ENCODE measurements around the gene LCN10. TPM values are rescaled to one million over a fixed set of nuclear protein-coding genes. Genes with fewer than 3 reads are reported as not detected.

Gene LCN10
- total RNA-seq, 1 donor from 2014 or later = 8.3 TPM

GRCh38 chr9:136784249-136784996, 41.7 kb upstream of the LCN10 start:
- TF ChIP-seq POLR2AphosphoS5 (IDR thresholded peaks at IDR 0.05; ENCODE audit: insufficient read depth in 1 of 2, low read depth in 1 of 2) = no peak
- peak; percentile 26 to 43 (median 36) for TF ChIP-seq CTCF (IDR thresholded peaks at IDR 0.05)
- Histone ChIP-seq H3K36me3 (no peaks in the 10 kb centered on the region), H3K4me1 (no peaks in the 10 kb centered on the region), H3K4me3 (no peak overlapping the region), H3K9me3 (no peaks in the 10 kb centered on the region), H3K27me3 (no peaks in the 10 kb centered on the region), H3K27ac (no peak overlapping the region)
- DNase-seq (ENCODE audit: extremely low spot score in 2 of 2) = no peak
- intact Hi-C loops (cut with DNase I) = no loop called here

GRCh38 chr9:136782452-136782851, 39.7 kb upstream of the LCN10 start:
- Histone ChIP-seq H3K9me3 (no peaks in the 10 kb centered on the region), H3K4me1 (no peaks in the 10 kb centered on the region), H3K36me3 (no peaks in the 10 kb centered on the region), H3K27me3 (no peaks in the 10 kb centered on the region), H3K4me3 (no peak overlapping the region), H3K27ac (no peak overlapping the region)
- TF ChIP-seq POLR2AphosphoS5 (IDR thresholded peaks at IDR 0.05; ENCODE audit: insufficient read depth in 1 of 2, low read depth in 1 of 2) = no peak
- no peak for TF ChIP-seq POLR2A (IDR thresholded peaks at IDR 0.05)
- no peak for TF ChIP-seq CTCF (IDR thresholded peaks at IDR 0.05)
- no peak for DNase-seq (ENCODE audit: extremely low spot score in 2 of 2)
- intact Hi-C loops (cut with DNase I) = no loop called here

- intact Hi-C loops (cut with DNase I) = no loop called here
- Histone ChIP-seq H3K27me3 (no peaks in the 10 kb centered on the region), H3K4me1 (no peaks in the 10 kb centered on the region), H3K36me3 (no peaks in the 10 kb centered on the region), H3K9me3 (no peaks in the 10 kb centered on the region), H3K4me3 (no peak overlapping the region), H3K27ac (no peak overlapping the region)
- TF ChIP-seq CTCF (IDR thresholded peaks at IDR 0.05) (no peak), POLR2AphosphoS5 (IDR thresholded peaks at IDR 0.05; ENCODE audit: insufficient read depth in 1 of 2, low read depth in 1 of 2) (no peak), POLR2A (IDR thresholded peaks at IDR 0.05) (no peak)
- DNase-seq (ENCODE audit: extremely low spot score in 2 of 2) = no peak
Measured at GRCh38 chr9:136779808-136780207, 37.1 kb upstream of the LCN10 start.

- H3K4me3 ChIP-seq = no peak overlapping the region
- H3K9me3 ChIP-seq = no peaks in the 10 kb centered on the region
- DNase-seq (ENCODE audit: extremely low spot score in 2 of 2) = no peak
- TF ChIP-seq POLR2A (IDR thresholded peaks at IDR 0.05) = no peak
- no peak for TF ChIP-seq POLR2AphosphoS5 (IDR thresholded peaks at IDR 0.05; ENCODE audit: insufficient read depth in 1 of 2, low read depth in 1 of 2)
- TF ChIP-seq CTCF (IDR thresholded peaks at IDR 0.05) = no peak
- no peaks in the 10 kb centered on the region for H3K4me1 ChIP-seq
- H3K27ac ChIP-seq = no peak overlapping the region
- intact Hi-C loops (cut with DNase I) = no loop called here
- H3K27me3 ChIP-seq = no peaks in the 10 kb centered on the region
- no peaks in the 10 kb centered on the region for H3K36me3 ChIP-seq
Measured at GRCh38 chr9:136777359-136777758, 34.6 kb upstream of the LCN10 start.

- Histone ChIP-seq H3K4me3 (no peak overlapping the region), H3K4me1 (no peaks in the 10 kb centered on the region), H3K27ac (no peak overlapping the region), H3K27me3 (no peaks in the 10 kb centered on the region), H3K9me3 (no peaks in the 10 kb centered on the region), H3K36me3 (no peaks in the 10 kb centered on the region)
- DNase-seq (ENCODE audit: extremely low spot score in 2 of 2) = no peak
- TF ChIP-seq CTCF (IDR thresholded peaks at IDR 0.05) (no peak), POLR2AphosphoS5 (IDR thresholded peaks at IDR 0.05; ENCODE audit: insufficient read depth in 1 of 2, low read depth in 1 of 2) (no peak), POLR2A (IDR thresholded peaks at IDR 0.05) (no peak)
- intact Hi-C loops (cut with DNase I) = no loop called here
Measured at GRCh38 chr9:136776947-136777346, 34.2 kb upstream of the LCN10 start.

All from vagina (tissue), 2 donors.